Stomach (tissue), 9 donors: Measurements from ENCODE around the gene TAF11L11. TPM values are rescaled to one million over a fixed set of nuclear protein-coding genes. Genes with fewer than 3 reads are reported as not detected.
"Not testable (repeated sequence)": the region's sequence is repeated elsewhere in the genome, so short reads cannot be mapped to it uniquely, and the experiment has no call there.

Experiments
- DNase-seq, 2 donors: peaks; one replicate each; pipeline versions ENCODE4 v3.0.0 to v3.0.0-alpha.2; 2013 to 2019
- H3K27ac ChIP-seq, 5 donors: fragments of 200-600 bp in 4 of 5; sonication (generic) in 4 of 5; one replicate each; pipeline ENCODE4 v1.5.1; 2013 to 2019; ENCODE audit warnings: mild to moderate bottlenecking in 1 of 5, moderate library complexity in 1 of 5
- H3K27me3 ChIP-seq, 3 donors: fragments of 200-600 bp; sonication (generic); one replicate each; pipeline ENCODE4 v1.5.1; 2017 to 2019; ENCODE audit warnings: mixed run types in 1 of 3
- H3K36me3 ChIP-seq, 4 donors: fragments of 200-600 bp; sonication (generic); 1 replicate in 3 of 4; 2 replicates in 1 of 4; pipeline ENCODE4 v1.5.1; 2016 to 2019
- H3K4me1 ChIP-seq, 4 donors: fragments of 200-600 bp; sonication (generic); one replicate each; pipeline ENCODE4 v1.5.1; 2016 to 2019
- H3K4me3 ChIP-seq, 4 donors: fragments of 200-600 bp; sonication (generic) in 3 of 4; one replicate each; pipeline ENCODE4 v1.5.1; 2016 to 2019; ENCODE audit warnings: mild to moderate bottlenecking in 1 of 4
- H3K9me3 ChIP-seq, 4 donors: fragments of 200-600 bp; sonication (generic); one replicate each; pipeline ENCODE4 v1.5.1; 2016 to 2019
- CTCF ChIP-seq, 7 experiments: fragments of 450-650 bp in 4 of 7; fragments of 200-600 bp in 3 of 7; sonication (generic) in 3 of 7; IDR thresholded peaks; one replicate each; pipeline ENCODE4 v1.5.1; 2016 to 2019; ENCODE audit warnings: antibody characterized with exemption in 7 of 7, control low read depth in 2 of 7, mild to moderate bottlenecking in 1 of 7
- WGBS, 5 donors: extraction: QIAGEN DNeasy Blood & Tissue Kit in 3 of 5; methylation state at CpG; one replicate each; pipeline versions ENCODE4 v1.1.5 to v1.1.7; 2013 to 2018; 5-methylcytosine and 5-hydroxymethylcytosine counted together
- intact Hi-C: fragments of 100-400 bp; cut with DNase I; formaldehyde crosslinking; loops from one replicate; pipeline ENCODE4 v1.15.1; 2023; ENCODE audit warnings: low total_unique reads
- polyA plus RNA-seq, 3 donors: library from polyadenylated mRNA; stranded (reverse); fragments of 200-250 nt; gene quantifications; one replicate each; pipeline ENCODE4 v1.2.3, GENCODE V29; 2013
- small RNA-seq, 4 donors: library from RNA; depleted of rRNA; stranded (forward); fragments of <200 nt; gene quantifications; one replicate each; pipeline ENCODE3, GENCODE V24; 2016
- total RNA-seq, 5 donors: library from RNA; depleted of rRNA; stranded (reverse); fragments of >200 nt; gene quantifications; one replicate each; pipeline versions ENCODE4 v1.1.0 to v1.2.3, GENCODE V29; 2014 to 2016
- donor health status: healthy with polysubstance abuse.
- donor health status: Bipolar disorder and iron deficiency.
- donor health status: healthy.

TAF11L11 gene
- total and polyA plus RNA-seq, 8 donors, result not detected

DNA sequence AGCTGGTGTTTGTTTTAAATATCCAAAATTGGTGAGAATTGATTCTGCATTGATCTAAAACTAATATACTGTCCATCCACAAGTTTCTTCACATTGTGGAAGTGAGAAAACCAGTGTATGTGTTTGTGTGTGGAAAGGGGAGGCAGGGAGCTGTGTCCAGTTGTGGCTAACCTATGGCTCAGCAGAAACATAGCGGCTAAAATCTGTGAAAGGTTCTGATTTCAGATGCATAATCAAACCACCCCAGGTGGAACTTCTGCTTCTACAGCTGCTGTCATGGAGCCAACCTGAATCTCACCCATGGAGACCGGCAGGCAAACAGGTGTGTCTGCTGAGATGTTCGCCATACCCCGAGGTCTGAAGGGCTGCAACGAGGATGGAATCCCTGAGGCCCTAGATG lies 30.2 kb downstream of the TAF11L11 start, which contains the start of gene TAF11L14:
TSS of gene TAF11L14 (plus strand) at position 301 of the 400 bp plus-strand sequence.
- intact Hi-C loops, result no loop called here
- Histone ChIP-seq H3K9me3 (no peaks in the 10 kb centered on the region), H3K27me3 (no peaks in the 10 kb centered on the region), H3K4me1 (no peaks in the 10 kb centered on the region), H3K27ac (no peak within 1 kb of the TSS), H3K4me3 (no peak within 1 kb of the TSS), H3K36me3 (no peaks in the 10 kb centered on the region)
- DNase-seq, result no peak
- 83 to 95% (median 88%) methylated on average over 4 to 5 of the region's 5 CpGs for WGBS, 5 donors
- TF ChIP-seq CTCF (IDR thresholded peaks at IDR 0.05), result no peak

GRCh38 chr5:17649232-17649631 lies 45.2 kb downstream of the TAF11L11 start:
- H3K36me3 ChIP-seq, H3K4me1 ChIP-seq, intact Hi-C loops, H3K4me3 ChIP-seq, H3K27ac ChIP-seq, H3K27me3 ChIP-seq, DNase-seq, H3K9me3 ChIP-seq: not testable (repeated sequence)
- 91 to 96% (median 95%) methylated on average over 10 of the region's 10 CpGs for WGBS, 5 donors

DNA sequence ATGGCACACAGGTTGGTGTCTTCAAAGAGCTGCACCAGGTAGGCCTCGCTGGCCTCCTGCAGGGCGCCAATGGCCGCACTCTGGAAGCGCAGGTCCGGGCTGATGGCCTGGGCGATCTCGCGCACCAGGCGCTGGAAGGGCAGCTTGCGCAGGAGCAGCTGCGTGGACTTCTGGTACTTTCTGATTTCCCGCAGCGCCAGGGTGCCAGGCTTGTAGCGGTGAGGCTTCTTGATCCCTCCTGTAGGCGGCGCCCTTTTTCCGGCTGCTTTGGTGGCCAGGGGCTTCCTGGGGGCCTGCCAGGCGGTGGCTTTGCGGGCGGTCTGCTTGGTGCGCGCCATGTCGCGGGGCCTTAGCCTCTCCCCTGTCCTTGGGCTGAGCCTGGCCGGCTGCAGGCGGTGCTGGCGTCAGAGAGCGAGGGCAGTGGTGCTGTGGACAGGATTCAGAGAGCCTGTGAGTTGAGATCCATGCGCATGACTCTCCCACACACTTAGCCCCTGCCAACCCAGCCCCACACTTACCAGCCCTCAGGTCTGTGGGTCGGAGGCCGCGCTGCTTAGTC lies 51.3 kb downstream of the TAF11L11 start:
- H3K27me3 ChIP-seq, intact Hi-C loops, H3K36me3 ChIP-seq, H3K4me3 ChIP-seq, DNase-seq, H3K4me1 ChIP-seq, H3K27ac ChIP-seq, H3K9me3 ChIP-seq: not testable (repeated sequence)
- WGBS, 5 donors, result 92 to 100% (median 95%) methylated on average over 4 to 32 of the region's 32 CpGs

Small RNAs within 50 kb of the gene (small RNA-seq; reads per million reads assigned to genes)
- 0 reads per million in 4 donors for gene AC233724.1
- 0 reads per million in 4 donors for gene AC233724.2
- 0 reads per million in 4 donors for gene AC233724.3
- 0 reads per million in 4 donors for gene AC233724.4
- 0 reads per million in 4 donors for gene AC233724.6
- gene AC233724.7, result 0 reads per million in 4 donors

Other genes with a start within 250 kb of the TAF11L11 start
- not detected for gene TAF11L2, start 106.0 kb upstream of the TAF11L11 start, total RNA-seq
- gene TAF11L2, start 106.0 kb upstream of the TAF11L11 start, polyA plus RNA-seq, result not detected
- not detected for gene TAF11L3, start 85.8 kb upstream of the TAF11L11 start, total RNA-seq
- not detected for gene TAF11L3, start 85.8 kb upstream of the TAF11L11 start, polyA plus RNA-seq
- not detected for gene TAF11L4, start 82.4 kb upstream of the TAF11L11 start, total RNA-seq
- not detected for gene TAF11L4, start 82.4 kb upstream of the TAF11L11 start, polyA plus RNA-seq
- not detected for gene TAF11L5, start 78.9 kb upstream of the TAF11L11 start, total RNA-seq
- not detected for gene TAF11L5, start 78.9 kb upstream of the TAF11L11 start, polyA plus RNA-seq
- not detected for gene TAF11L6, start 75.5 kb upstream of the TAF11L11 start, total RNA-seq
- gene TAF11L6, start 75.5 kb upstream of the TAF11L11 start, polyA plus RNA-seq, result not detected
- gene TAF11L7, start 18.4 kb upstream of the TAF11L11 start, total RNA-seq, result not detected
- not detected for gene TAF11L7, start 18.4 kb upstream of the TAF11L11 start, polyA plus RNA-seq
- not detected for gene TAF11L8, start 13.2 kb upstream of the TAF11L11 start, total RNA-seq
- not detected for gene TAF11L8, start 13.2 kb upstream of the TAF11L11 start, polyA plus RNA-seq
- gene TAF11L9, start 9.8 kb upstream of the TAF11L11 start, total RNA-seq, result not detected
- gene TAF11L9, start 9.8 kb upstream of the TAF11L11 start, polyA plus RNA-seq, result not detected
- gene TAF11L10, start 6.4 kb upstream of the TAF11L11 start, total RNA-seq, result not detected
- not detected for gene TAF11L10, start 6.4 kb upstream of the TAF11L11 start, polyA plus RNA-seq
- gene TAF11L12, start 6.2 kb downstream of the TAF11L11 start, total RNA-seq, result not detected
- gene TAF11L12, start 6.2 kb downstream of the TAF11L11 start, polyA plus RNA-seq, result not detected
- not detected for gene TAF11L13, start 27.9 kb downstream of the TAF11L11 start, total RNA-seq
- gene TAF11L13, start 27.9 kb downstream of the TAF11L11 start, polyA plus RNA-seq, result not detected
- gene TAF11L14, start 30.3 kb downstream of the TAF11L11 start, total RNA-seq, result not detected
- not detected for gene TAF11L14, start 30.3 kb downstream of the TAF11L11 start, polyA plus RNA-seq